ENCODE measurements around the gene DCAF4.
A peak's percentile ranks its signal among the peaks of the same experiment; 100 is the strongest.

The DCAF4 gene

GRCh38 chr14:72926292-72927028, at the start of gene DCAF4:
TSS of gene DCAF4 (plus strand) at chr14:72926464. CDS start at chr14:72937979, 11,515 bp downstream.
- no peak for TF ChIP-seq JUND (IDR thresholded peaks at IDR 0.05; ENCODE audit: low read depth)
- in situ Hi-C loops (cut with HindIII; ENCODE audit: low pct_unique_long_range_greater_than_20kb, low sequenced_read_pairs), result no loop called here
- peak; percentile 99 to 100 for DNase-seq (ENCODE audit: low read depth in 1 of 2, low spot score in 1 of 2)

- TF ChIP-seq JUND (IDR thresholded peaks at IDR 0.05; ENCODE audit: low read depth), result no peak
- in situ Hi-C loops (cut with HindIII; ENCODE audit: low pct_unique_long_range_greater_than_20kb, low sequenced_read_pairs), result no loop called here
- DNase-seq (ENCODE audit: low read depth in 1 of 2, low spot score in 1 of 2), result no peak
Observed at GRCh38 chr14:72876710-72877063, 49.6 kb upstream of the DCAF4 start.

DNA sequence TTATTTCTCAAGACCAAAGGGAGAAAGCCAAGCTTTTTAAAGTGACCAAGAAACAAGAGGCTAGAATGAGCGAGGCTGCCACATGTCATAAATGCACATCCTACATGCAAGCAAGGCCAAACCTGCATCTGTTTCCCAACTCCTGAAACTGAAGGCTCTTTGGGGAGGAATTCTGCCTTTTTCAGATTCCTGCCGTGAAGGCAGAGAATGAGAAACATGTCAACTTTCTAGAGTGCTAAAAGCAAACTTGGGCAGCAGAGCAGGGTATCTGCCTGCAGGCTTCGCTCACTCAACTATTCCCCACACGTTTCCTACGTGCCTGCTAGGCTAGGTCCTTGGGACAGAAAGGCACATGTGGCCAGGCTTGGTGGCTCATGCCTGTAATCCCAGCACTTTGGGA, 47.5 kb upstream of the DCAF4 start:
- in situ Hi-C loops (cut with HindIII; ENCODE audit: low pct_unique_long_range_greater_than_20kb, low sequenced_read_pairs), result no loop called here
- no peak for TF ChIP-seq JUND (IDR thresholded peaks at IDR 0.05; ENCODE audit: low read depth)

GRCh38 chr14:72879431-72879830, 46.8 kb upstream of the DCAF4 start:
- TF ChIP-seq JUND (IDR thresholded peaks at IDR 0.05; ENCODE audit: low read depth), result no peak
- no peak for DNase-seq (ENCODE audit: low read depth in 1 of 2, low spot score in 1 of 2)
- in situ Hi-C loops (cut with HindIII; ENCODE audit: low pct_unique_long_range_greater_than_20kb, low sequenced_read_pairs), result no loop called here

More for the DNA sequence above, 47.5 kb upstream of the DCAF4 start:
- DNase-seq (ENCODE audit: low read depth in 1 of 2, low spot score in 1 of 2), result no peak

DNA sequence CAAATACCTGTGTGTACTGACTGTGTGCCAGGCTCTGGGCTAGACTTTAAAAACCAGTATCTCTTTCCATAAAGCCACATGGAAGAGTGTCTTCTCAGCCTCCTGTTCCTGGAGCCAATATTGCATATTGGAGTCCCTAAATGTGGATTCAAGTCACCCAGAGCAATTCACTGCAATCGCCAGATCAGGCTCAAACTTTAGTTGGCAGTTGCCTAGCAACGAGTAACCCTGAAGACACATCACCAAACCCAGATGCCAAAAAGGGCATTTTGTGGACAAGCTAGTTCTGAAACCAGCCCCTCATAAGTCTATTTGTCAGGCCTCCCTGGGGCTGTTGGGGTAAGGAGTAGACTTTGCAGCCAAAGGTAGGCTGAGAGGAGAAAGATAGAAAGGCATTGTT, 46.1 kb upstream of the DCAF4 start:
- in situ Hi-C loops (cut with HindIII; ENCODE audit: low pct_unique_long_range_greater_than_20kb, low sequenced_read_pairs), result no loop called here
- no peak for DNase-seq (ENCODE audit: low read depth in 1 of 2, low spot score in 1 of 2)
- TF ChIP-seq JUND (IDR thresholded peaks at IDR 0.05; ENCODE audit: low read depth), result no peak

DNA sequence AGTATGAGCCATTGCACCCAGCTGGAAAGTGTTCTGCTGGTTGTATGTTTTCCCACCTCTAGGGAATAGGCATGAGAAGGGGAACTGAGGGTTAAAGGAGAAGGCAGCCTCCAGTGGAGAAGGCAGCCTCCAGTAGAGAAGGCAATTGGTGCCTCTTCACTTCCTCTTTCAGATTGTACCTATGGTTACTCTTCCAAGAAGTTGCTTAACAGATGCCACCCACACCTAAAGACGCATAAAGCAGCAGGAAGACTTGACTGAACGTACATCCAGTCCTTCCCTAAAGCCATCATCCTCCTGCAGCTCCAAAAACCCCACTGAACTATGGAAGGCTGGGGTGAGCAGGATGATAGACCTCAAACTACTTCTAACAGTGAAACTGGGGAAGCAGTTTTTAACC, 45.4 kb upstream of the DCAF4 start:
- no peak for TF ChIP-seq JUND (IDR thresholded peaks at IDR 0.05; ENCODE audit: low read depth)
- in situ Hi-C loops (cut with HindIII; ENCODE audit: low pct_unique_long_range_greater_than_20kb, low sequenced_read_pairs), result no loop called here
- no peak for DNase-seq (ENCODE audit: low read depth in 1 of 2, low spot score in 1 of 2)

DNA sequence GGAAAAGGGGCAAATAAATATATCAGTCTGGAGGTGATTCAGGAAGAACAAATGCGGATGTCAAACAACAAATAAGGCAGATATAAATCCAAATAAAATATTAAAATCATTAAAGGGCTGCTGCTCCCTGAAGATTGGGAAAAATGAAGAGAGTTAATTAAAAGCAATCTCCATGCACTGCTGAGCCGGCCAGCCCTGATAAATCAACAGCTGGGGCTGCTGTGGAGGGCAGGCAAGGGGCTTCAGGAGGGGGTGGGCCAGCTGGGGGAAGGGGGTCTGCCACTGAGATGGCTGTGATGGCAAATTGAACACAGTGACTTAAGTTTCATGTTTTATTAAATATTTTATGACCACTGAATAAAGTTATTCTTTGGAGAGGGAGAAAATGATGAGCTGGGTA, 44.7 kb upstream of the DCAF4 start:
- no peak for DNase-seq (ENCODE audit: low read depth in 1 of 2, low spot score in 1 of 2)
- no peak for TF ChIP-seq JUND (IDR thresholded peaks at IDR 0.05; ENCODE audit: low read depth)
- in situ Hi-C loops (cut with HindIII; ENCODE audit: low pct_unique_long_range_greater_than_20kb, low sequenced_read_pairs), result no loop called here

GRCh38 chr14:72882047-72882446, 44.2 kb upstream of the DCAF4 start:
- no peak for DNase-seq (ENCODE audit: low read depth in 1 of 2, low spot score in 1 of 2)
- TF ChIP-seq JUND (IDR thresholded peaks at IDR 0.05; ENCODE audit: low read depth), result no peak
- in situ Hi-C loops (cut with HindIII; ENCODE audit: low pct_unique_long_range_greater_than_20kb, low sequenced_read_pairs), result no loop called here

DNA sequence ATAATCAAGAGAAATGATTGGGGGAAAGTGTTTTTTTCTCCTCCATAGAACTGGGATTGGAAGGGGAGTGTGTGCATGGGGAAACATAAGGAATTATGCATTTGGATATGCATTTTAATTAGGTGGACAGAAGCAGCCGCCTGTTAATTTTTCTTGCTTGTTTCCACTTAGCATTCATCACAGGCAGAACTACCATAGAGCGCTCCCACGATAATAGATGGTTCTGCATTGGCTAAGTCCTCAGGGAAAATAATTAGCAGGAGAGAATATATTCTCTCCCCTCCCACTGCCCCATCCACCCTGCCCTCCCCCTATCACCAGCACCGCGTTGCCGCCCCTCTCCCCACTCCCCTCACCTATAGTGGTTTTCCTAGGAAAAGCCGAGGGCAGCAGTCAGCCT, 43.8 kb upstream of the DCAF4 start:
- in situ Hi-C loops (cut with HindIII; ENCODE audit: low pct_unique_long_range_greater_than_20kb, low sequenced_read_pairs), result no loop called here
- no peak for DNase-seq (ENCODE audit: low read depth in 1 of 2, low spot score in 1 of 2)
- no peak for TF ChIP-seq JUND (IDR thresholded peaks at IDR 0.05; ENCODE audit: low read depth)

DNA sequence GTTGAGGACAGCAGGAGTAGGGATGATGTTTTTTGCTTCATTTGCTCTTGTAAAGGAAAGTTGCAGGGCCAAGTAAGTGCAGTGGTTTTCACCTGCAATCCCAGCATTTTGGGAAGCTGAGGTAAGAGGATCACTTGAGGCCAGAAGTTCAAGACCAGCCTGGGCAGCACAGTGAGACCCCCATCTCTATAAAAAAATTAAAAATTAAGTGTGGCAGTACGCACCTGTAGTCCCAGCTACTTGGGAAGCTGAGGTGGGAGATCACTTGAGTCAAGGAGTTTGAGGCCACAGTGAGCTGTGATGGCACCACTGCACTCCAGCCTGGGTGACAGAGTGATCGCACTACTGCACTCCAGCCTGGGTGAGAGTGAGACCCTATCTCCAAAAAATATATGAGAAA, 43.2 kb upstream of the DCAF4 start:
- in situ Hi-C loops (cut with HindIII; ENCODE audit: low pct_unique_long_range_greater_than_20kb, low sequenced_read_pairs), result no loop called here
- no peak for TF ChIP-seq JUND (IDR thresholded peaks at IDR 0.05; ENCODE audit: low read depth)
- DNase-seq (ENCODE audit: low read depth in 1 of 2, low spot score in 1 of 2), result no peak

- in situ Hi-C loops (cut with HindIII; ENCODE audit: low pct_unique_long_range_greater_than_20kb, low sequenced_read_pairs), result no loop called here
- no peak for DNase-seq (ENCODE audit: low read depth in 1 of 2, low spot score in 1 of 2)
- no peak for TF ChIP-seq JUND (IDR thresholded peaks at IDR 0.05; ENCODE audit: low read depth)
Observed at GRCh38 chr14:72883961-72884360, 42.3 kb upstream of the DCAF4 start.

- in situ Hi-C loops (cut with HindIII; ENCODE audit: low pct_unique_long_range_greater_than_20kb, low sequenced_read_pairs), result no loop called here
- no peak for TF ChIP-seq JUND (IDR thresholded peaks at IDR 0.05; ENCODE audit: low read depth)
- DNase-seq (ENCODE audit: low read depth in 1 of 2, low spot score in 1 of 2), result no peak
Observed at GRCh38 chr14:72884386-72884785, 41.9 kb upstream of the DCAF4 start.

DNA sequence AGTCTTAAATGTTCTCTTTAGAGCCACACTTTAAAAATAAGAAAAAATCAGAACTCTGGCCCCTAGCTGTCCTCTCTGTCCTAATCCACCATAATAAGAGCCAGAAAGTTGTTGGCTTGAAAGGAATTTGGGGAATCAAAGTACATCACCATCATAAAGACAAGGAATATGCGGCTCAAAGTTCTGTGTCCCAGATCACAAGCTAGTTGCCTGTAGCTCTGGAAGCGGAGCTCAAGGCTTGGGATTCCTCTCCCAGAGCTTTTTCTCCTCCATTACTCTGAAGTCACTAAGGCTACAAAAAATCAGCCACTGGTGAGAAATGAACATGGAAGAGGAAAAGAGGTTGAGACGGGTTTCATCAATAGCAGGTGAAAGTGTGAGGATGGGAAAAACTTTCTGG, 38.8 kb upstream of the DCAF4 start:
- DNase-seq (ENCODE audit: low read depth in 1 of 2, low spot score in 1 of 2), result no peak
- in situ Hi-C loops (cut with HindIII; ENCODE audit: low pct_unique_long_range_greater_than_20kb, low sequenced_read_pairs), result no loop called here
- no peak for TF ChIP-seq JUND (IDR thresholded peaks at IDR 0.05; ENCODE audit: low read depth)

DNA sequence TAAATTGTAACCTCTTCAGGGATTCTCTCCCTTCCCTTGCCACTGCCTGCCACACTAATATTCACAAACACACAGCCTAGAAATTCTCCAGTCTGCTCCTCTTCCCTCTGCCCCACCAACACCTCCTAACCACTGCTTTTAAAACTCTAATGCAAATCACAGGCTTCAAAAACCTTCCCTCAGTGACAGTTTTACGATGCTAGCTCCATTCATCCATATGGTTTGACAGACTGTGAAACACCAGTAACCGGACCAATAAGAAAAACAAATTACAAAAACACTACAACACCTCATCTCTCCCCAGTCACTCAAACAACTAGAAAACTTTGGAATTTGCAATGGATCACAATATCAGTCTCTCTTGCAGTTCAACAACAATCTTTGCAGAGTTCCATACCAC, 38.1 kb upstream of the DCAF4 start:
- in situ Hi-C loops (cut with HindIII; ENCODE audit: low pct_unique_long_range_greater_than_20kb, low sequenced_read_pairs), result no loop called here
- no peak for TF ChIP-seq JUND (IDR thresholded peaks at IDR 0.05; ENCODE audit: low read depth)
- DNase-seq (ENCODE audit: low read depth in 1 of 2, low spot score in 1 of 2), result no peak

All from T47D (cell line).